GM19324 (cell line): Measurements from ENCODE around the gene FAM124B.

Source experiments
- ATAC-seq: cut with Tn5 transposase; IDR thresholded peaks from one replicate; pipeline ENCODE4 v1.9.1; 2021; ENCODE audit warnings: mild to moderate bottlenecking, moderate library complexity; ENCODE audit not compliant: unreplicated experiment, low FRiP score

The FAM124B gene, protein sequence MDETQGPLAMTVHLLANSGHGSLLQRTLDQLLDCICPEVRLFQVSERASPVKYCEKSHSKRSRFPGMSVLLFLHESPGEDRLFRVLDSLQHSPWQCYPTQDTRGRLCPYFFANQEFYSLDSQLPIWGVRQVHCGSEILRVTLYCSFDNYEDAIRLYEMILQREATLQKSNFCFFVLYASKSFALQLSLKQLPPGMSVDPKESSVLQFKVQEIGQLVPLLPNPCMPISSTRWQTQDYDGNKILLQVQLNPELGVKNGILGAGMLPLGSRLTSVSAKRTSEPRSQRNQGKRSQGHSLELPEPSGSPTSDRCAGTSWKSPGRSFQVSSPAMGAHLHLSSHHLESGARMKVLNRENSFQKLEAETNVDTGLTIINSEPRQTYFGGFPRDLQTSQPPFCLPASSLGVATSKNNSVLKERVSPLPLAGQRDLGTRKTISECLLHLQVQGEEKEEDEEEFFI

DNA sequence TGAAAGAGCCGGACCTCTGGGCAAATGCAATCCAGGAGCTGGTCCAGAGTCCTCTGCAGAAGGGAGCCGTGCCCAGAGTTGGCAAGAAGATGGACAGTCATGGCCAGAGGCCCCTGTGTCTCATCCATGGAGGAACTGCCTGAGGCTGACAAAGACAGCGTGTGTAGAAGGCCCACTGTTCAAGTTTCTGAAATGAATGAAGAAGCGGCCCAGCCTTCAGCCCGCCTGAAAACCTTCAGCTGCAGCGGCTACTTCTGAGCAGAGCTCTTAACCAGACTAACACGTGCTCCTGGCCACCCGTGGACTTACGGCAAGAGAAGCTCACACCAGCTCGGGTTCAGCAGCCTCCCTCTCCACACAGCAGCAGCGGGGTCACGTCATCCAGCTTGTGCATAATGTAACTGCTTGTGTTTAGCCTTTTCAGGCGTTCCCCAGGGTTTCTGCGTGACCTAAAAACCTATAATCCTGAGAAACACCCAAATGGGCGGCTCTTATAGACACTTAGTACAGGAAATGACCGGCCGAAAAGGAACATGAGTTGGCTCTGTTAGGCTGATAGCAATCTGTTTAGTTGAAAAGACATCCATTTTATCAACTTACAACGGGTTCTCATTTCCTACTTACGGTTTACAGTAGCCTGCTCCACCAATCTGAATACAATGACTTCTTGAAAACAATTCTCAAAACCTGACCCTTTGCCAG lies at the start of gene FAM124B:
Gene FAM124B (minus strand): TSS at position 467 of the 702 bp plus-strand sequence. CDS start 339 bp downstream, at position 128.
- no peak for ATAC-seq

DNA sequence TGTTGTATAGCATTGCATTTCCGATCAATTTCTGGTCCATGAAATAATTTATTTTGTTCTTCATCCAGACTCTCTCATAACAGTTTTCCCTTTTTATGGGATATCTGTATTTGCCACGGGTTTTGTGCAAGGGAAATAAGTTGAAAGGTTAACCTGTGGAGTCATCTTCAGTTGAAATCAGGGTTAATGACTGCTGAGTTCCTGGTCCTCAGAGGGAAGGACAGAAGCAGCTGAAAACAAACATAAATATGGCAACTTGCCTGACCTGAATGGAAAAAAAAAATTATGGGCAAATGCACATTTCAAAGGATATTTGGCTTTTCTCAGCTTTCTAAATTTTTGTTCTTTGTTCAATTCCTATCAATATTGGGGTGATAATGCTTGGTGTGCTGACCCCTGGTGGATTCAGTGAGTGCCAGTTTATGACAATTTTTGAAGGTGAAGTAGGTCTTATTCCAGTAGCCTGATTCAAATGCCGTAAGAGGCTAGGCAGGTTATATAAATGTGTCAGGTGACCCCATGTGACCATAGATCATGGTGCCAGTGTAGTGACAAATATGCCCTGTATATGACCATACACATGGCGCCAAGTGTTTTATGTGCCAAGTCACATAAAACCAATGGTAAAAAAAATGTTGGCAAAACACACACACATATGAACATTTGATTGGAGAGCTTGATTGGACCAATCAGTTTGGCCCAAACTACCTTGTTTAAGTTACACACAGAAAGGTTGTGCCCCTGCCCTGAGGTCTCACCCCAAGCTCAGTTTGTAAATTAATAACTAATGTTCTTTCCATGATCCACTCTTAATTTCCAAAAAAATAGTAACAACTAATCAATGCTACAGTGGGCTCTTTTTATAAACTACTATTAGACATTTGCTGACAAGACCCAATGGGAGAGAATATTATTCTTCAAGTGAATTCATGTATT lies 47.6 kb upstream of the FAM124B start:
- no peak for ATAC-seq

DNA sequence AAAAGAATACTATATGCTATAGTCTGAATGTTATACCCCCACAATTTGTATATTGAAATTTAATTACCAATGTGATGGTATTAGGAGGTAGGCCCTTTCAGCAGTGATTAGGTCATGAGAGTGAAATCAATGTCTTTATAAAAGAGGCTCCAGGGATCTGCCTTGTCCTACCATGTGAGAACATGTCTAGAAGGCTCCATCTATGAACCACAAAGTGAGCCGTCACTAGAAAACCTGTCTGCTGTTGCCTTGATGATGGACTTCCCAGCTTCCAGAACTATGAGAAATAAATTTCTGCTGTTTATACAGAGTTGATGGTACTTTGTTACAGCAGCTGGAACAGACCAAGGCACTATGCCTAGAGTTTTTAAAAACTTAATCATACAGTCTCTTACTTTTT lies 46.3 kb upstream of the FAM124B start:
- ATAC-seq: no peak

GRCh38 chr2:224444783-224445182 lies 42.9 kb upstream of the FAM124B start:
- no peak for ATAC-seq

- no peak for ATAC-seq
These were observed 42.1 kb upstream of the FAM124B start for GRCh38 chr2:224444021-224444420.

DNA sequence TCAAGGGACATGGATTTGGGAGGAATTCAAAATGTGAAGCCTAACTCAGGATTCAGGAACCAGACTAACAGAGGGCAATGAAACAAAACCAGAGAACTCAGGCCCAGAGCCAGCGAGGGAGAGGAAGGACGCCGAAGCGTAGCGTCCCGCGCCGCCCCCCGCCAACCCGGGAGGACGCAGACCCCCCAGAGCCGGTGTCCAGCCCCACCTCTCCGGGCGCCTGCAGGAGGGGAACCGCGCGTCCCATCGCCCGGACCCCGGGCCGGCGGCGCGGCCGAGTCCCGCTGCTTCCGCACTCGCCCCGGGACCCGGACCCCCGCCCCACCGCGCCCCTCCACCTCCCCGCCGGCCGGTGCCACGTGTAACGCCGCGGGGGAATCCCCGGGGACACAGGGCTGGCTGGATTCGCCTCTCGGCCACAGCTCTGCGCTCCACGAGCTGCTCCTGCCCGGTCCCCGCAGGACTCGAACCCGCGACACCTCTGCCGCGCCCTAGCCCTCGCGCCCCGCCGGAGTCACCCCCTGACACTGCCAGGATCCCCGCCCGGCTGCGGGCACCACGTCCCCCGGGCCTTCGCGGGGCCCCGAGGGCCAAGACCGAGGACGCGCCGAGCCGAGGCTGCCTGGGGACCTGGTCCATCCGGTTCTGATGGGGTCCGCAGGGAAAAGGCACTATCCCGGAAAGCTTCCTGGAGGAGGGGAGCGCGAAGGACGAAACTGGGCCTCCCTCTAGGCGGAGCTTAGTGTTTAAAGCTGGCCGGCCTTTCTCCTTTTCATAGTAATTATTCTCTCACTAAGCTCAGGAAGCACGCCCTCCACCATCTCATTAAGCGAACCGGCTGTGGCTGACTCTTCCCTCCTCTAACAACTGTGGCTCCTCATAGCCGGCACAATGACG lies 40.4 kb upstream of the FAM124B start:
- no peak for ATAC-seq

DNA sequence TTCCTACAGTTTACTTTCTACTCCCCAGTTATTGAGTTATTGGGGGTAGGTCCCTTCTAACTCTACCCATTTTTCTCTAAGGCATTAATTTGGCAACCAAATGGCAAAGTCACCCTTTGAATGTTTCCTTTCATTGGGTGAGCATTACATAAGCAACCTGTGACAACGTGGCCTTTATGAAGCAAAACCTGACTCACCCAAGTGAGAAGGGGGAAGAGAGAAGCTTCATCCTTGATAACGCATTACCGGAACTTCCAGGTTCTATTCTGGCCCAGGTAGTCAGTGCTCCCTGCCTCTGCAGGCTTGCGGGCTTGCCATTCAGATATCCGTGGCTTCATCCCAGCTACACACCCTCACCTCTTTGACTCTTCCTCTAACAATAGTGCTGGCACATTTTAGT lies 39.1 kb upstream of the FAM124B start:
- no peak for ATAC-seq

DNA sequence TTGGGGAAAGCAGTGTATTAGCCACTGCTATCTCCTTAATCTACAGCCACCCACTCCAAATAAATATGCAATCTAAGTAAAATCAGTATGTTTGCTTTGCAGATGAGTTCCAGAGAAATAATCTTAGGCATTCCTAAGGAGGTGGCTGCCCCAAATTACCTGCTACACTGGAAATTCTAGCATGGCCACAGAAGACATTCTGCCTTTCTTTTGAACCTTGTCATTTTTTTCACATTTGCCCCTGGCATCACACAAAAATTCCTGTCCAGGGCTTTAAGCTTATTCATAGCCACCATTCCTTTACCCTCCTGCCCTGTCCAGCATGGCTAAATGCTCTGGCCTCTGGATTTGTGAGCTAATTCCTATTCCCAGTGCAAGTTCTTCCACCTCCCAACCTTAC lies 36.8 kb upstream of the FAM124B start:
- no peak for ATAC-seq

DNA sequence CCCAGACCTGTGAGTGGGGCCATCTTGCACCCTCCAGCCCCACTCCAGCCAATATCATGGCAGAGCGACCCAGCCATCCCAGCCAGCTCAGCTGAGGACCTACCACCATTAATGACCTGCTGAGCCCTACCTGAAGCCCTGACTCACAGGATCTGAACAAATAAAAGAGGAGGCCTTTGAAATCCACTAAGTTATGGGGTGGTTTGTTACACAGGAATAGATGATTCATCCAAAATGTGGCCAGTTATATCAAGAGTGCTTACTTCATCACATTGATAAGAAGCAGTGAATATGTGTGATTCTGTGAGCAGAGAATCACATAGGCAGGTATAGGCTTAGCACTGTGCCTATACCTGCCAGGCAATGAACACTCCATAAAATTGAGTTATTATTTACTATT lies 34.7 kb upstream of the FAM124B start:
- ATAC-seq: no peak

DNA sequence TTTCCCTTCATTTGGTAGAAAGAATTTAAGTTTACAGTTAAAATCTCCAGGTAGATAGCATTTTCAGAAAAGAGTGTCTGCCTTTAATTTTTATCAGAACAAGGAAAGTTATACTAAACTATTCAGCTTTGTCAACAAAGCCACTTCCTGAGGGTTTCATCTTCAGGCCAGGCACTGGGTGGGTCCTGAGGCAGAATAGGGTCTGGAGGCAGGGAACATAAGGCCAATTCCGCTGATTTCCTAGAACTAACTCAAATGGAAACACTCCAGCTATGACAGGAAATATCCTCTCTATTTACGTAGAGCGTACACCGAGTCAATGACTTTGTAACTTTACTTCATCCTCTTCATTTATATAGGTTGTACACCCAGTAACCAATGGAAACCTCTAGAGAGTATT lies 32.7 kb upstream of the FAM124B start:
- ATAC-seq: no peak

- ATAC-seq: no peak
These were observed 31.5 kb upstream of the FAM124B start for GRCh38 chr2:224433442-224433841.

- ATAC-seq: no peak
These were observed 30.2 kb upstream of the FAM124B start for GRCh38 chr2:224432003-224432579.

DNA sequence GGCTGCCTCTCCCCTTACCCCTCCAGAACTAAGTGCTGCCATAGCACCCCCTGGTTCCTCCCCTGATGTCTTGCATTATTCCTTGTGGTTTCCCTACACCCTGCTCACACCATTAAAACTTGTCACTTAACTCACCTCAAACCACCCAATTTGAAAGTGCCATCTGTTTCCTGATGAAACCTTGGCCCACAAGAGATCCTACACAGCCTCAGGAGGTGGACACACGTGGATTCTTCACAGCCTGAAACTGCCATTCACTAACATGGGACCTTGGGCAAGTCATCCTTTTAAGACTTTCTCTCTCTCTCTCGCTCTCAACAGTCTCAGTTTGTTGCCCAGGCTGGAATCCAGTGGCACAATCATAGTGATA lies 27.5 kb upstream of the FAM124B start:
- ATAC-seq: no peak

DNA sequence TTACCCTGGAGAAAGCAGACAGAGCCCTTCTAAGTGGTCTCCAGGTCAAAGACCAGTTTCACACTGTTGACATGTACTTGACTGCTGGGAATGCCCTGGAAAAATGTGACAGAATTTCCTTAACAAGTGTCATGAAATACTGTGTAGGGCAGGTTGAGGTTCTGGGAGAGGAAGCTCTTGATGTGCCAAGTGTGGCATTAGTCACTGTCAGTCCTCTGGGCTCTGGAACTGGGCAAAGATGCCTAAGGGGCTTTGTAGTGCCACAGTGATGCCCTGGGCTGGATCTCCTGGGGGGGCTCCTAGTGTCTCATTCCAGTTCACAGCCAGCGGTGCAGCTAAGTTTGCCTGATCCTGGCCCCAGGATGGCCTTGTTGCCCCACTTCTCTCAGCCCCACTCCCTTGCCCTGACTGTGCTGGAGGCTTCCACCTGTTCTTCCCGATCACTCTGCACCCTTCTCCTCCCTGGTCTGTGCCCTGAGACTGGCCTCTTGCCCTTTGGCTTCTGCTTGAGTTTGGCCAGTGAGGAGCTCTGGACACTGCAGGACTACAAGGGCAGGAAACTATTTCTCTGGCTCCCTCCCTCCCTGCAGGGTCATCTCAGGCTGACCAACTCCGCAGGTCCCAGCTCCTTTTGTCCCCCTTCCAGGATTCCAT lies 27.0 kb upstream of the FAM124B start:
- no peak for ATAC-seq

- no peak for ATAC-seq
These were observed 25.6 kb upstream of the FAM124B start for GRCh38 chr2:224427471-224427870.

GRCh38 chr2:224426656-224427055 lies 24.7 kb upstream of the FAM124B start:
- no peak for ATAC-seq

DNA sequence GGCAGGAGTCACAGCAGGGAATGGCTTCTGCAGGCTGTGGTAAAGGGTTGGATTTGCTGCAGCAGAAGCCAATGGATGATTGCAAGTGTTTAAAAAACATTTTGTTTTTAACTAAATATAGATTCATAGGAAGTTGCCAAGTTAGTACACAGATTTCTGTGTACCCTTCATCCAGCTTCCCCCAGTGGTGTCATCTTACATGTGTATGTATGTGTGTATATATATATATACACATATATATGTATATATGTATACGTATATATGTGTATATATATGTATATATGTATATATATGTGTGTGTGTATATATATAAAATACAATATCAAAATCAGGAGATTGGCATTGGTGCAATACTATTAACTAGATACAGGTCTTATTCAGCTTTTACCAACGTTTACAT lies 19.2 kb upstream of the FAM124B start:
- no peak for ATAC-seq

DNA sequence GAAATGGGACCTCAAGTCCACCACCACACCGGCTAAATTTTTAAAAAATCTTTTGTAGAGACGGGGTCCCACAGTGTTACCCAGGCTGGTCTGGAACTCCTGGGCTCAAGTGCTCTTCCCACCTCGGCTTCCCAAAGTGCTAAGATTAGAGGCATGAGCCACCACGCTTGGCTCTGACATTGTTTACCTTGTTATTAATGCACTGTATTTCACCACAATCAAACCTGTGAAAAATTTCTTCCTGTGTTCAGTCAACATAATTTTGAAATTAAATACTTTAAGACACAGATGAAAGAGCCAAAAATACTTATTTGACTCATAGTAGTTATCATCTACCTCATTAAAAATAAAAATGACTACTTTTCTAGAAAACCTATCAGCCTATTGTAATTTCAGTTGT lies 16.0 kb upstream of the FAM124B start:
- no peak for ATAC-seq

GRCh38 chr2:224417361-224417729 lies 15.4 kb upstream of the FAM124B start:
- ATAC-seq: no peak
